ENCODE data around the gene SLC44A4.

GRCh38 chr6:31879143-31879542 lies 346 bp upstream of the SLC44A4 start:
- TF ChIP-seq CTCF (conservative IDR thresholded peaks at IDR 0.05; ENCODE audit: low read depth, low read length): no peak
- TF ChIP-seq EZH2 (IDR thresholded peaks at IDR 0.05; ENCODE audit: low read length, unreplicated experiment): no peak
- TF ChIP-seq EZH2phosphoT487 (IDR thresholded peaks at IDR 0.05; ENCODE audit: borderline replicate concordance, low read length): no peak
